Measurements from ENCODE around the gene GDI1.

GDI1 gene

DNA sequence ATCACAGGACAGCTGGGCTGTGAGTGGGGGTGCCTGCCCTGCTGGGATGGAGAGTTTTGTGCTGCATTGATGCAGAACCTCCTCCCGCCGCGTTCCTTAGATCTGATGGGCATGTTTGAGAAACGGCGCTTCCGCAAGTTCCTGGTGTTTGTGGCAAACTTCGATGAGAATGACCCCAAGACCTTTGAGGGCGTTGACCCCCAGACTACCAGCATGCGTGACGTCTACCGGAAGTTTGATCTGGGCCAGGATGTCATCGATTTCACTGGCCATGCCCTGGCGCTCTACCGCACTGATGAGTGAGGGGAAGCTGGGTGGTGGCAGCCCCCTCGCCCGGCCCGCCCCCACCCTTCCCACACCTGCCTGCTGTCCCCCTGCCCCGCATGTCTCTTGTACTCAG, 2.9 kb downstream of the GDI1 start:
- DNase-seq = no peak

DNA sequence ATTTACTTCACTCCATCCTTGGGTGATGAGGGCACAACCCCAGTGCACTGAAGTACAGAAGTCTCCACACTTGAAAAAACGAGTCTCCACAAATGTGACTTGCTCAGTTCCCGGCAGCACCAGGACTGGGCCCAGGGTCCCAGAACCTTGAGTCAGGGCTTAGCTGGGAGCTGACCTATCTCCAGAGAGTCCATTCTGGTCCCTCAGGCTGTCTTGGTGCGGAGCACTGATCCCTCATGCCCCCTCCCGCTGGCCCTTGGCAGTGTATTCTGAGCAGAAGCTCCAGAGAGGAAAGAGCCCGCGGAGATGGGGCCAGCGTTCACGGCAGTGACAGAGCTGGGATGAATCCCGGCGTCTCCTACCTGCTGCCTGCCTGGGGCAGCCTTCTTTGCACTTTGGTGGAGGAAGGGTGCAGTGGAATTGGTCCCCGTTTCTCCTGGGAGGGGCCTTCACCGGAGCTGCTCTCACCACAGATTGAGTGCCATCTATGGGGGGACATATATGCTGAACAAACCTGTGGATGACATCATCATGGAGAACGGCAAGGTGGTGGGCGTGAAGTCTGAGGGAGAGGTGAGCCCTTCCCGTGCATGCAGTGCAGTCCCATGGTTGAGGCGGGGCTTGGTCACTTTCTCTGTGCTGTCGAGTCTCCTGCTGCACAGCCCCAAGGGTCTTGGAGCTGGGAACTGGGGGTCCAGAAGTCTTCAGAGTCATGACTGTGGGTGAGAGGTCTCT, 3.8 kb downstream of the GDI1 start:
- no peak for DNase-seq

DNA sequence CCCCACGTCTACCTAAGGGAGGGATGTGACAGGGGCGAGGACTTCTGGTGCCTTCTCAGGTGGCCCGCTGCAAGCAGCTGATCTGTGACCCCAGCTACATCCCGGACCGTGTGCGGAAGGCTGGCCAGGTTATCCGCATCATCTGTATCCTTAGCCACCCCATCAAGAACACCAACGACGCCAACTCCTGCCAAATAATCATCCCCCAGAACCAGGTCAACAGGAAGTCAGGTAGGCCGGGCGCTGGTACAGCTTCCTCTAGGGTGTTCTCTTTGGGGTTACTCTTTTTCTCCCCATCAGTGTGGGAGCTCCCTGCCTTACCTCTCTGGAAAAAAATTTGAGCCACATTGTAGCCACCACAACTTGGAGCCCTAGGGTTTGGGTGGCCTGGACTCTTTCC, 4.6 kb downstream of the GDI1 start:
- no peak for DNase-seq

DNA sequence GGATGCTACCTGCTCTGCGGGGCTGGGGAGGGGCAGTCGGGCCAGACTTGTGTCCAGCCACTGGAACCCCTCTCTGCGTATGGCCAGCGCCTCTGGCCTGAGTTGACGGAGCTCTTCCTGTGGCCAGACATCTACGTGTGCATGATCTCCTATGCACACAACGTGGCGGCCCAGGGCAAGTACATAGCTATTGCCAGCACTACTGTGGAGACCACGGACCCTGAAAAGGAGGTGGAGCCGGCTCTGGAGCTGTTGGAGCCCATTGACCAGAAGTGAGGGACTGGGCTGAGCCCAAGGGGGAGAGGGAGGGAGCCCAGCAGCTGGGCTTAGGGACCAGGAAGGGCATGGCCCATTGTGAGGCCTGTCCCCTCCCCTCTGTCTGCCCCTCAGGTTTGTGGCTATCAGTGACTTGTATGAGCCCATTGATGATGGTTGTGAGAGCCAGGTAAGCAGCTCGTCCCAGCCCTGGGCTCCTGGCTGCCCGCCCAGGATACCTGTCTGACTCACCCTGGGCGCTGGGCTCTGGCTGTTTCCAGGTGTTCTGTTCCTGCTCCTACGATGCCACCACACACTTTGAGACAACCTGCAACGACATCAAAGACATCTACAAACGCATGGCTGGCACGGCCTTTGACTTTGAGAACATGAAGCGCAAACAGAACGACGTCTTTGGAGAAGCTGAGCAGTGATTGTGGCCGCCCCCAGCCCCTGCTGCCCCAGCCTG, 5.2 kb downstream of the GDI1 start:
- no peak for DNase-seq

DNA sequence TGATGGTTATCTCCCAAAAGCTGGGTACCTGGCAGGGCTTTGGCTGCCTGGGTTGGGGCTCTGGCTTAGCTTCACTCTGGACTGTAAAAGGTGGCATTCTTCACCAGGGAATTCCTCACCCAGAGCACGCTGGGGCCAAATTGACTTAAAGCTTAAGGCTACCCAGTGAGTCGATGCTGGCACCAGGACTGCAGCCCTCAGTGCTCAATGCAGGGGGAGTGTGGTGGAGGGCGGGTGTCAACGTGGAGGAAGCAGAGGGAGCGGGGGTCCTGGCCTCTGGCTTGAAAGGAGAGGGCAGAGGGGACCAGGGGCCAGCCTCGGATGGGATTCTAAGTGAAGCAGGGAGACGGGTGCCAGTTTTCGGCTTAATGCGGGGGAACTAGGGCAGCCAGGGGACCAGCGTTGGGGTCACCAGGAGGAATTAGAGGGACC, 6.5 kb downstream of the GDI1 start:
- no peak for DNase-seq

DNA sequence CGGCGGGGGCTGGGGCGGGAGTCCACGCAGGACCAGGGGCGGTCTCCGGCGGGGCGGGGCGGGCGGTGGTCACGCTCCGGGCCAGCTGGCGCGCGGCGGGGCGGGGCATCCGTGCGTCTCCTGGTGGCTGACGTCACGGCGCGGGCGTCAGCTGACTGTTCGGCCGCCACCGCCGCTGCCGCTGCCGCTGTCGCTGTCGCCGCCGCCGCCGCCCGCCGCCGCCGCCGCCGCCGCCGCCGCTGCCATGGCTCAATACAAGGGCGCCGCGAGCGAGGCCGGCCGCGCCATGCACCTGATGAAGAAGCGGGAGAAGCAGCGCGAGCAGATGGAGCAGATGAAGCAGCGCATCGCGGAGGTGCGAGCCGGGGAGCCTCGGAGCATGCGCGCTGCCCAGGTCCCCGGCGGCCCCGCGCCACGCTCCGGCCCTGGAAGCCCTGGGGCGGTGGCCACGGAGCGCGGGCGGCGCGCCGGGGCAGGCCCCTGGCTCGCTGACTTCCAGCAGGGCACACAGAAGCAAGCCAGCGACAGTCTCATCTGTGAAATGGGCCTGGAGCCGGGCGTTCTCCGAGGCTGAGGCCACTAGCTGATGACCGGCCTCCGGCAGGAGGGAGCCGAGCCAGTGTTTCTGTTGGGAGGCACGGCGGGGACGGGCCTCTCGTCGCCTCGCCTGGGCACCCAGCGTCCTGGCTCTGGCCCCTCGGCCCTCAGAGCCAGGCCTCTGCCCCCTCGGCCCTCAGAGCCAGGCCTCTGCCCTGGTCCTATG, 7.2 kb downstream of the GDI1 start, which contains the start of gene FAM50A:
FAM50A (plus strand) TSS at position 150 of the 763 bp plus-strand sequence; CDS start at position 245, 95 bp downstream.
- peak in 1 of 2 experiments; percentile 2 for DNase-seq

DNA sequence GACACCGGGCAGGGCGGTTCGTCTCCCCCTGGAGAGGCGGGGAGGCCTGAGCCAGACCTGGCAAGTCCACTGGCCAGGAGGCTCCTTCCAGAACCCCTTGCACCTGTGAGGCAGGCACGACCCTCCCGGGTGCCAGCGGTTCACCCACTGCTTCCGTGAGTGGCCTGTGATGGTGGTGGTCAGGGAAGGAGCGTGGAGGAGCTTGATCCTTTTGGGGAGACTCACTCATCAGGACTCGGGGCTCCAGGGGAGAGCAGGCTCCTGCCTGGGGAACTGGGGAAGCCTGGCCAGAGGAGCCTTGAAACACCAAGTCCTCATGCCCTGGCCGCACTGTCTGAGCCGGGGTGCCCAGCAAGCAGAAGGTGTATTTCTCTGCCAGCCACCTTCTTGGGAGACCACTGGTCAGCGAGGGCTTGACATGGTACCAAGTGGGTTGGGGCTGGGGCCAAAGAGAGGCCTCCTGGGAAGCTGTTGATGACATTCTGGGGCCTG, 7.8 kb downstream of the GDI1 start:
- no peak for DNase-seq

DNA sequence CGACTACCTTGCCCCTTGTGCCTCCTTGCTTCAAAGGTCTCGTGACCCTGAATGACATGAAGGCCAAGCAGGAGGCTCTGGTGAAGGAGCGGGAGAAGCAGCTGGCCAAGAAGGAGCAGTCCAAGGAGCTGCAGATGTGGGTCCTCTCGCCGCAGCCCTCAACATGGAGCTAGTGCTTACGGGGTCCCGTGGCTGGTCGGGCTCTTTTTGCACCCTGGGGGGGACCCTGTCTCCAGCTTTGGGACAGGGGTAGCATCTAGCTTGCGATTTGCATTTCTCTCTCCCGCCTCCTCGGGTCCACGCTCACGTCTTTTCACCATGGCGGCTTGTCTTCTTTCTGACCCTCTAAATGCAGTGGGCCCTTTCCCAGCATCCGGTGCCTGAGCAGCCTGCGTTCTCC, 8.8 kb downstream of the GDI1 start:
- DNase-seq = no peak

DNA sequence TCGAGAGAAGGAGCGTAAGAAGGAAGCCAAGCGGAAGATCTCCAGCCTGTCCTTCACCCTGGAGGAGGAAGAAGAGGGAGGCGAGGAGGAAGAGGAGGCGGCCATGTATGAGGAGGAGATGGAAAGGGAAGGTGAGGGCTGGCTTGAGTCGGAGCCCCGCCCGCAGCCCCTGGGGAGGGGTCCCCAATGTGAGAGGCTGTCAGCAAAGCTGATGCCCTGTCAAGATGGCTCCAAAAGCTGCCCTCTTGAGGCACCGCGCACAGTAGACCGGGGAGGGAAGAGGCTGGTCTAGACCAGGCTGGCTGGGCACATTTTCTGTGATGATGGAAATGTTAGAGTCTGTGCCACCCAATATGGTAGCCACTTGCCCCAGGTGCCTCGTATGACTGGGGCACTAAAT, 9.5 kb downstream of the GDI1 start:
- no peak for DNase-seq

DNA sequence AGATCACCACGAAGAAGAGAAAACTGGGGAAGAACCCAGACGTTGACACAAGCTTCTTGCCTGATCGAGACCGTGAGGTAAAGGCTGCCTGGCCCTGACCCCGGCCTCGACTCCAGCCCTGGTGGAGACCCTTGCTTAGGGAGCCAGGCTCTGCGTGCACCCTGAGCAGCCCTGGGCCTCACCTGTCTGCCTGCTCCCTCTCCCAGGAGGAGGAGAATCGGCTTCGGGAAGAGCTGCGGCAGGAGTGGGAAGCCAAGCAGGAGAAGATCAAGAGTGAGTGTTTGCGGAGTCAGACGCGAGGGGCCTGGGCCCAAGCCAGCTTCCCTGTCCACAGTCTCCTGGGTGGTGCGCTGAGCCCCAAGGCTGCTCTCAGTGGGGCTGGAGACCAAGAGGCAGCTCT, 11.5 kb downstream of the GDI1 start:
- no peak for DNase-seq

DNA sequence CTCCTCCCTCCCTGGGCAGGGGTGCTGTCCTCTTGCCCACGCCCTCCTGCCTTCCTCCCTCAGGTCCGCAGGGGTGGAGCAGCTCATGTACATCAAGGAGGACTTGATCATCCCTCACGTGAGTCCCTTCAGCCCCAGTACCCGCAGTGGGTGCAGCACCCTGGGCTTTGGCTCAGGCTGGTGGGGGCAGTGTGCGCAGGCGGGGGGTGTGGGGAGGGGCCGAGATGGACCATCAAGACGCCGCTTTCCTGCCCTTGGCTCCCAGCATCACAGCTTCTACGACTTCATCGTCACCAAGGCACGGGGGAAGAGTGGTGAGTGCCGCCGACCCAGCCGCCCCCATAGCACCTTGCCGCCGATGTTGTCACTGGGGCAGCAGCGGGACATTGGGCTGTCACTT, 12.7 kb downstream of the GDI1 start:
- no peak for DNase-seq

DNA sequence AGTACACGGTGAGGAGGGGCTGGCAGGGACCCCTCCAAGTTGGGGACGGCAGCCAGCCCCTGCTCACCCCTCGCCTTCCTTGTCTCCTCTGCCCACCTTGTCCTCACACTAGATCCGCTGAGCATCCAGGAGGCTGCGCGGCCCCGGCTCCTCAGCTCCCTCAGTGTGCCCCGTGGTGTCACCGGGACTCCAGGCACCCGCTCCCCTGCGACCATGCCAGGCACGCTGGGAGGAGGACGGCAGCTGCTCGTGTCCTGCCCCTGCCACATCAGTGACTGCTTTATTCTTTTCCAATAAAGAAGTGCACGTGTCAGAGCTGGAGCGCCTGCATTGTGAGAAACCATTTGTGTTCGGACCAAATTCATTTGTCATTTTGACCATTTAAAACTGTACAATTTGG, 13.4 kb downstream of the GDI1 start:
- DNase-seq = no peak

DNA sequence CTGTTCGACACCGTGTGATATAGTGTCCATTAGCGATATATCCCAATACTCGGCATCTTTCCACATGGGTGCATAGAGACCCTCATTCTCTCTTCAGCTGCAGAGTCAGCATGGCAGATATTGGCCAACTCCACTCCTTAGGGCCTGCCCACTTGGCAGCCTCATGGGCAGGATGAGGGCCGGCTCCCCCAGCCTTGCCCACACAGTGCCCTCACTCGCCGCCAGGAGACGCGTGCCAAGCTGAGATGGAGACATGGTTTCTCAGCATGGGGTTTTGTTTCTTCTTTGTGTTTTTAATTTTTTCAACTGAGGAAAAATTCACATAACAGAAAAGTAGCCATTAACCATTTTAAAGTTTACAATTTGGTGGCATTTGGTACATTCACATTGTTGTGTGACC, 15.9 kb downstream of the GDI1 start:
- DNase-seq = no peak

DNA sequence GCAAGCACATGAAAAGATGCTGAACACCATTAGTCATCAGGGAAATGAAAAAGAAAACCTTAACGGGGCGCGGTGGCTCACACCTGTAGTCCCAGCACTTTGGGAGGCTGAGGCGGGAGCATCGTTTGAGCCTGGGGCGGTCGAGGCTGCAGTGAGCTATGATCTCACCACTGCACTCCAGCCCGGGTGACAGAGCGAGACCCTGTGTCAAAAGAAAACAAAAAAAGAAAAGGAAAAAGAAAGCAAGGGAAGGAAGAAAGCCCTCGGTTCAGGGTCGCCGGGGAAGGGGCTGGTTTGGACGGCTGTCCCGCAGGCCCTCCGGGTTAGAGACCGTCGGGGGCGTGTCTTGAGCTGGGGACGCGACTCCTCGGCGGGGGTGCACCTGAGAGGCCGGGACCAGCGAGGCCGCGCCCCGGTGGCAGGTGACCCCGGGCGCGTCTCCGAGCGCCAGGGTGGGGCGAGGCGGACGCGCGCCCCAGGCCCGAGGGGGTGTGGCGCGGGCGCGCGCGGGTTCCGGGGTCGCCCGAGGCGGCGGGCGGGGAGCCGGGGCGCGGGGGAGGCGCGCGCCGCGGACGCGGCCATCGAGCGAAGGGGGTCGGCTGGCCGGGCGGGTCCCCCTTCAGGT, 20.6 kb downstream of the GDI1 start:
- DNase-seq = no peak

DNA sequence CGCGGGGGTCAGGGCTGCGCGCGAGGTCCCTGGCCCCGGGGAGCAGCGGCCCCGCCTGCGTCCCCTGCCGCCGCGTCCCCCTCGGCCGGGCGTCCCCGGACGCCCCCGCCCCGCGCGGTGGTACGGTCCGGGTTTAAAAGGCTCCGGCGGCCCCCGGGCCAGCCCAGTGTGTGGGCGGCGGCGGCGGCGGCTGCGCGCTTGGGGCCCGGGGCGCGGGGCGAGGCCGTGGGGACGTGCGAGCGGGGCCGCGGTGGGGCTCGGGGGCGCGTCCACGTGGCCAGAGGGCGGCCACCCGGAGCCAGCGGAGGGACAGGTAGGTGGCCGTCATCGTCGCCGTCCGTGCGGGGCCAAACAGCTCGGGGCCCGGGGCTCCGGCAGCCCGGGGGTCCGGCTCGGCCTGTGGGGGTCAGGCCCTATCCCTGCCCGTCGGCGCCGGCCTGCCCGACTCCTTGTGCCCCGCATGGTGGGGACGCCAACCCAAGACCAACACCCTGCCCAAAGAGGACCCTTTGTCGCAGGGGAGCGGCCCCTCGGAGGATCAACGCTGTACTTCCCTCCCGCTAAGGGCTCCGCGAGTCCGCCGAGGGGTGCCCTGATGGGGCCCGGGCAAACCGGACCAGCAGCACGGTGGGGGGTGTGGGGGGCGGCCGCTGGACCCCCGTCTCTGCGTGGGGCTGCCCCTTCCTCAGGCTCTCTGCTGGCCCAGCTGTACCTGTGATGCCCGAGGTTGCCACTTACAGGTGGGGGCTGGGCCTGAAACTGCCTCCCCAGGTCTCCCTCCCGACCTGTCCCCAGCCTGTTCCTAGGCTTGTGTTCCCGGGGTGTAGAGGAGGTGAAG, 21.4 kb downstream of the GDI1 start, which contains the start of gene PLXNA3:
PLXNA3 (plus strand) TSS at position 166 of the 838 bp plus-strand sequence. CDS start 1,903 bp downstream, outside the sequence.
- no peak for DNase-seq

DNA sequence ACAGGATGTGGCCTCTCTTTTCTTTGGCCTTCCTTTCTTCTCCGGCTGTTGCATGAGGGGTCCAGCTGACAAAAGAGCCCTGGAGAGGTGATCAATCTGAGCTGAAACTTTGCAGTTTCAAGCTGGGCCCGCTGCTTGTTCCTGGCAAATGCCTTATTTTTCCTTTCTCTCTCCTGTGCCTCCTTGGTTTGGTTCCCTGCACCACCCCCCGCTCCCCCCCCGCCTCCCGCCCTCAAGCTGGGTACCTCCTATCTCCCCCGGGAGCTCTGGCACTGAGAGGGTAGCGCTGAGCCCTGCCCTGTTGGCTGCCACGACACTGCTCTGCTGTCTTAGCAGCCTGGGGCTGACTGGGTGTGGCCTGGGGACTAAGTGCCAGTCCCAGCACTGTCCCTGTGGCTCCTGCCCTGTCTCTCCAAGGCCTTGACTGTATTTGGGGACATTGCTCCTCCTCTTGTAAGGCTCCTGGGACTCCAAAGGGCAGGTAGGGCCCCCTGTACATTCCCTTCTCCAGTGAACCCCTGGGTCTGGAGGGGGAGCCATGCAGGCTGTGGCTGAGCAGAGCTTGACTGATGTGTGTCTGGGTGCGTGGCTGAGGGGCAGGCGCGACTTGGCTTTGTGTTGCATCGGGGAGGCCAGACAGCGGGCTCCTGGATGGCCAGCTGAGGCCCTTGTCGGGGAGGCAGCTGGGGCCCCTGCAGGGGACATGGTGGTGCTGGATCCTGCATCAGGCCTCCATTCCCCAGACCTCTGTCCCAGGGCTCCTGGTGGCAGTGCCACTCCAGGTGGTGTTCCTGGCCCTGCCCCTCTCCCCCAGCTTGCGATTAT, 22.2 kb downstream of the GDI1 start:
- no peak for DNase-seq

DNA sequence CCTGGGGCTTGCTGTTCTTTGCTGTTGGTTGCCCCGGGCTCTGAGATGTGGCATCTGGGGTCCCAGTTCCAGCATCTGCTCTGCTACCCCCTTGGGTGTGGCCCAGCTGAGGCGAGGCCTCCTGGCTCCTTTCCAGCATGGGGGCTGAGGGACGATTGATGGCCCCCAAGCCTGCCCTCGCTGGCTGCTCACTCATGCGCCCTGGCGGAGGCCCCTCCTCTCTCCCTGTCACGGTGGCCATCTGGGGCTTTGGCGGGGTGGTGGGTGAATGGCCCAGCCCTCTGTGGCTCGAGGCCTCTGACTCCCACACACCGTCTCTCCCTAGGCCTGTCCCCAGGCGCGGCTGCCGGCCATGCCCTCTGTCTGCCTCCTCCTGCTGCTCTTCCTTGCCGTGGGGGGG, 22.9 kb downstream of the GDI1 start:
- DNase-seq = no peak

DNA sequence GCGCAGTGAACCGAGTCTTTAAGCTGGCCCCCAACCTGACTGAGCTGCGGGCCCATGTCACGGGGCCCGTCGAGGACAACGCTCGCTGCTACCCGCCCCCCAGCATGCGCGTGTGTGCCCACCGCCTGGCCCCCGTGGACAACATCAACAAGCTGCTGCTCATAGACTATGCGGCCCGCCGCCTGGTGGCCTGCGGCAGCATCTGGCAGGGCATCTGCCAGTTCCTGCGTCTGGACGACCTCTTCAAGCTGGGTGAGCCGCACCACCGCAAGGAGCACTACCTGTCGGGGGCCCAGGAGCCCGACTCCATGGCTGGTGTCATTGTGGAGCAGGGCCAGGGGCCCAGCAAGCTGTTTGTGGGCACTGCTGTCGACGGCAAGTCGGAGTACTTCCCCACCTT, 23.4 kb downstream of the GDI1 start:
- no peak for DNase-seq

DNA sequence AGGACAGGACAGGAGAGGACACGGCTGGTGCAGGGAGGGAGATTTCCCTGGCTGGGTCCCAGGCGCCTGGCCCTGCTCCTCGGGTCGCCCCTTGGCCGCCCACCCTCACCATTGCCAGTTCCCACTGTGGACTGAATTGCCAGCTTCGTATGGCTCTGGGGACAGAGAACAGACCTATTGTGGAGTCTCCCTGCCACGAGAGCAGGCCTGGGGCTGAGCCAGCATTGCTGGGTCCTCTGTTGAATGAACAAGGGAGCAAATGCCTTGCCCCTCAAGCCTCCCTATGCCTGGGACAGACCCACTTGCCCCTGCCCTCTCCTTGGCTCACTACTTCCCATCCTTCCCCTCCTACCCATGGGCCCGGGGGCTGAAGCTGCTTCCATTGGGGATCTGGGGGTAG, 25.4 kb downstream of the GDI1 start:
- no peak for DNase-seq

DNA sequence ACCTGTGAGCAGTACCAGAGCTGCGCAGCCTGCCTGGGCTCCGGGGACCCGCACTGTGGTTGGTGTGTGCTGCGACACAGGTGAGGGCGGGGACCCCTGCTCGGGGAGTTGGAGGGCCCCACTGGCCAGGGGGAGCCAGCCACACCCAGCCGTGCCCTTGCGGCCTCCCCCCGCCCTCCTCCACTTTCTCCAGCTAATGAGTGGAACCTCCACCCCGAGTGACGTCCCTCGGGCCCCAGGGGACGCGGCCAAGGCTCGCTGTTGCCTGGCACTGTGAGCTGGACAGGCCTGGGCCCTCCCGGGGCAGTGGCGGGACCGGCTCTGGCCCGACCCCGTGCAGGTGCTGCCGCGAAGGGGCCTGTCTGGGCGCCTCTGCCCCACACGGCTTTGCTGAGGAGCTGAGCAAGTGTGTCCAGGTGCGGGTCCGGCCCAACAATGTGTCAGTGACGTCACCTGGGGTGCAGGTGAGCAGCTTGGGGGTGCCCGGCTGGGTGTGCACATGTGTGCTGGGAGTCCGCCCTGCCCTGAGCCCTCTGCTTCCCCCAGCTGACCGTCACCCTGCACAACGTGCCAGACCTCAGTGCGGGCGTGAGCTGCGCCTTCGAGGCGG, 26.8 kb downstream of the GDI1 start:
- DNase-seq = no peak
